ENCODE data around the gene EXOC6. TPM values are rescaled to one million over a fixed set of nuclear protein-coding genes. Genes with fewer than 3 reads are reported as not detected.
A peak's percentile ranks its signal among the peaks of the same experiment; 100 is the strongest.

The EXOC6 gene
- total RNA-seq, 2 donors from 2014 or later, result 7.0 to 10.1 TPM

- Histone ChIP-seq H3K27me3 (no peaks in the 10 kb centered on the region), H3K9me3 (no peaks in the 10 kb centered on the region), H3K4me1 (no peaks in the 10 kb centered on the region), H3K4me3 (no peak overlapping the region), H3K27ac (no peak overlapping the region), H3K36me3 (no peaks in the 10 kb centered on the region)
- TF ChIP-seq CTCF (IDR thresholded peaks at IDR 0.05), result no peak
- no peak for DNase-seq (ENCODE audit: low spot score)
These were observed 20.2 kb downstream of the EXOC6 start for GRCh38 chr10:92868557-92868956.

GRCh38 chr10:92873029-92873428 is 24.7 kb downstream of the EXOC6 start:
- H3K4me1 ChIP-seq, result no peaks in the 10 kb centered on the region
- no peak for DNase-seq (ENCODE audit: low spot score)
- H3K27ac ChIP-seq, result no peak overlapping the region
- H3K4me3 ChIP-seq, result no peak overlapping the region
- H3K36me3 ChIP-seq, result no peaks in the 10 kb centered on the region
- no peaks in the 10 kb centered on the region for H3K27me3 ChIP-seq
- no peak for TF ChIP-seq CTCF (IDR thresholded peaks at IDR 0.05)
- no peaks in the 10 kb centered on the region for H3K9me3 ChIP-seq

GRCh38 chr10:92876509-92877036 is 28.3 kb downstream of the EXOC6 start:
- Histone ChIP-seq H3K9me3 (no peaks in the 10 kb centered on the region), H3K36me3 (no peaks in the 10 kb centered on the region), H3K4me3 (no peak overlapping the region), H3K27ac (no peak overlapping the region), H3K27me3 (no peaks in the 10 kb centered on the region), H3K4me1 (no peaks in the 10 kb centered on the region)
- DNase-seq (ENCODE audit: low spot score), result no peak
- TF ChIP-seq CTCF (IDR thresholded peaks at IDR 0.05), result no peak

- no peak overlapping the region for H3K4me3 ChIP-seq
- TF ChIP-seq CTCF (IDR thresholded peaks at IDR 0.05), result peak; percentile 47 to 70
- no peak overlapping the region for H3K27ac ChIP-seq
- H3K27me3 ChIP-seq, result no peaks in the 10 kb centered on the region
- DNase-seq (ENCODE audit: low spot score), result no peak
- H3K4me1 ChIP-seq, result no peaks in the 10 kb centered on the region
- H3K36me3 ChIP-seq, result no peaks in the 10 kb centered on the region
- H3K9me3 ChIP-seq, result no peaks in the 10 kb centered on the region
These were observed 32.0 kb downstream of the EXOC6 start for GRCh38 chr10:92880233-92880861.

GRCh38 chr10:92880917-92881316 is 32.6 kb downstream of the EXOC6 start:
- H3K4me3 ChIP-seq, result no peak overlapping the region
- H3K36me3 ChIP-seq, result no peaks in the 10 kb centered on the region
- DNase-seq (ENCODE audit: low spot score), result no peak
- no peaks in the 10 kb centered on the region for H3K9me3 ChIP-seq
- no peaks in the 10 kb centered on the region for H3K27me3 ChIP-seq
- H3K4me1 ChIP-seq, result no peaks in the 10 kb centered on the region
- H3K27ac ChIP-seq, result no peak overlapping the region
- TF ChIP-seq CTCF (IDR thresholded peaks at IDR 0.05), result no peak
